Measurements from ENCODE around the gene C12orf43. TPM values are rescaled to one million over a fixed set of nuclear protein-coding genes. Genes with fewer than 3 reads are reported as not detected.

Gene C12orf43
- total RNA-seq, 1 experiment from 2014 or later: 22.1 TPM

- TF ChIP-seq, protein P1, sequence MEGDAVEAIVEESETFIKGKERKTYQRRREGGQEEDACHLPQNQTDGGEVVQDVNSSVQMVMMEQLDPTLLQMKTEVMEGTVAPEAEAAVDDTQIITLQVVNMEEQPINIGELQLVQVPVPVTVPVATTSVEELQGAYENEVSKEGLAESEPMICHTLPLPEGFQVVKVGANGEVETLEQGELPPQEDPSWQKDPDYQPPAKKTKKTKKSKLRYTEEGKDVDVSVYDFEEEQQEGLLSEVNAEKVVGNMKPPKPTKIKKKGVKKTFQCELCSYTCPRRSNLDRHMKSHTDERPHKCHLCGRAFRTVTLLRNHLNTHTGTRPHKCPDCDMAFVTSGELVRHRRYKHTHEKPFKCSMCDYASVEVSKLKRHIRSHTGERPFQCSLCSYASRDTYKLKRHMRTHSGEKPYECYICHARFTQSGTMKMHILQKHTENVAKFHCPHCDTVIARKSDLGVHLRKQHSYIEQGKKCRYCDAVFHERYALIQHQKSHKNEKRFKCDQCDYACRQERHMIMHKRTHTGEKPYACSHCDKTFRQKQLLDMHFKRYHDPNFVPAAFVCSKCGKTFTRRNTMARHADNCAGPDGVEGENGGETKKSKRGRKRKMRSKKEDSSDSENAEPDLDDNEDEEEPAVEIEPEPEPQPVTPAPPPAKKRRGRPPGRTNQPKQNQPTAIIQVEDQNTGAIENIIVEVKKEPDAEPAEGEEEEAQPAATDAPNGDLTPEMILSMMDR (IDR thresholded peaks at IDR 0.05; ENCODE audit: insufficient read depth in 1 of 2, low read depth in 1 of 2, low read length in 1 of 2, severe bottlenecking in 1 of 2, unreplicated experiment in 1 of 2): no peak
- H3K4me1 Mint-ChIP-seq (ENCODE audit: low read depth, unreplicated experiment): peaks cover 29% of the 10 kb centered on the region
- no TSS peak for BruUV-seq (replicated peaks)
- ChIA-PET POLR2A (interaction anchor here (0.5 kb wide), 1 partner anchor 442 kb away, joined by 3 read pairs; no protein-coding TSS in a partner anchor), CTCF (no interaction called here)
- H3K27me3 Mint-ChIP-seq (ENCODE audit: insufficient read depth, unreplicated experiment): no peaks in the 10 kb centered on the region
- Histone ChIP-seq H3K9me3 (no peaks in the 10 kb centered on the region), H3K4me3 (ENCODE audit: low read depth, low read length) (no peak overlapping the region), H3K36me3 (ENCODE audit: control insufficient read depth, insufficient read depth, low read length) (no peaks in the 10 kb centered on the region), H3K27me3 (replicated peaks; ENCODE audit: control insufficient read depth, insufficient read depth, low read length) (no peaks in the 10 kb centered on the region), H3K4me1 (peaks cover 65% of the 10 kb centered on the region)
- intact Hi-C loops (cut with micrococcal nuclease; ENCODE audit: unreplicated experiment): loop anchor here (10.0 kb wide), 1 partner anchor 106 kb away; no protein-coding TSS in a partner anchor
- peak overlapping the region; percentile 68 for H3K27ac Mint-ChIP-seq (ENCODE audit: unreplicated experiment)
- peaks cover 71% of the 10 kb centered on the region for H3K36me3 Mint-ChIP-seq (ENCODE audit: insufficient read depth, unreplicated experiment)
- H3K9me3 Mint-ChIP-seq (ENCODE audit: unreplicated experiment): no peaks in the 10 kb centered on the region
- no peak for DNase-seq
- H3K4me3 Mint-ChIP-seq (ENCODE audit: unreplicated experiment): no peak overlapping the region
Observed at GRCh38 chr12:120960657-120961056, 55.6 kb downstream of the C12orf43 start.

- TF ChIP-seq, protein P1 (IDR thresholded peaks at IDR 0.05; ENCODE audit: insufficient read depth in 1 of 2, low read depth in 1 of 2, low read length in 1 of 2, severe bottlenecking in 1 of 2, unreplicated experiment in 1 of 2): no peak
- no TSS peak for BruUV-seq (replicated peaks)
- Mint-ChIP-seq H3K4me1 (ENCODE audit: low read depth, unreplicated experiment) (peaks cover 29% of the 10 kb centered on the region), H3K9me3 (ENCODE audit: unreplicated experiment) (no peaks in the 10 kb centered on the region), H3K4me3 (ENCODE audit: unreplicated experiment) (no peak overlapping the region), H3K27me3 (ENCODE audit: insufficient read depth, unreplicated experiment) (no peaks in the 10 kb centered on the region), H3K27ac (ENCODE audit: unreplicated experiment) (peak overlapping the region; percentile 68), H3K36me3 (ENCODE audit: insufficient read depth, unreplicated experiment) (peaks cover 63% of the 10 kb centered on the region)
- no peaks in the 10 kb centered on the region for H3K27me3 ChIP-seq (replicated peaks; ENCODE audit: control insufficient read depth, insufficient read depth, low read length)
- ChIA-PET CTCF (interaction anchor here (0.7 kb wide), 1 partner anchor 418 kb away, joined by 3 read pairs; no protein-coding TSS in a partner anchor), POLR2A (no interaction called here)
- no peaks in the 10 kb centered on the region for H3K36me3 ChIP-seq (ENCODE audit: control insufficient read depth, insufficient read depth, low read length)
- H3K9me3 ChIP-seq: no peaks in the 10 kb centered on the region
- intact Hi-C loops (cut with micrococcal nuclease; ENCODE audit: unreplicated experiment): no loop called here
- H3K4me1 ChIP-seq: peaks cover 65% of the 10 kb centered on the region
- H3K4me3 ChIP-seq (ENCODE audit: low read depth, low read length): no peak overlapping the region
- no peak for DNase-seq
Observed at GRCh38 chr12:120959111-120959878, 57.0 kb downstream of the C12orf43 start.

- peak overlapping the region; percentile 81 for H3K27ac Mint-ChIP-seq (ENCODE audit: unreplicated experiment)
- Histone ChIP-seq H3K4me1 (peaks cover 51% of the 10 kb centered on the region), H3K4me3 (ENCODE audit: low read depth, low read length) (no peak overlapping the region), H3K27me3 (replicated peaks; ENCODE audit: control insufficient read depth, insufficient read depth, low read length) (no peaks in the 10 kb centered on the region), H3K9me3 (no peaks in the 10 kb centered on the region), H3K36me3 (ENCODE audit: control insufficient read depth, insufficient read depth, low read length) (no peaks in the 10 kb centered on the region)
- H3K4me1 Mint-ChIP-seq (ENCODE audit: low read depth, unreplicated experiment): peaks cover 17% of the 10 kb centered on the region
- TF ChIP-seq, protein P1 (IDR thresholded peaks at IDR 0.05; ENCODE audit: insufficient read depth in 1 of 2, low read depth in 1 of 2, low read length in 1 of 2, severe bottlenecking in 1 of 2, unreplicated experiment in 1 of 2): no peak
- H3K4me3 Mint-ChIP-seq (ENCODE audit: unreplicated experiment): no peak overlapping the region
- peaks cover 38% of the 10 kb centered on the region for H3K36me3 Mint-ChIP-seq (ENCODE audit: insufficient read depth, unreplicated experiment)
- ChIA-PET POLR2A (interaction anchor here (0.6 to 1.2 kb wide), 2 partner anchors 17 to 21 kb away, joined by 5 to 9 read pairs; partner anchors contain the start of gene HNF1A), CTCF (interaction anchor here (0.6 to 1.9 kb wide), 5 partner anchors 15 to 49 kb away, joined by 3 to 5 read pairs (median 4); no protein-coding TSS in a partner anchor)
- intact Hi-C loops (cut with micrococcal nuclease; ENCODE audit: unreplicated experiment): no loop called here
- no peaks in the 10 kb centered on the region for H3K9me3 Mint-ChIP-seq (ENCODE audit: unreplicated experiment)
- no TSS peak for BruUV-seq (replicated peaks)
- H3K27me3 Mint-ChIP-seq (ENCODE audit: insufficient read depth, unreplicated experiment): no peaks in the 10 kb centered on the region
- DNase-seq: peak; percentile 77 to 86
Observed at GRCh38 chr12:120956579-120957300, 59.5 kb downstream of the C12orf43 start.

Data from Caco-2 (cell line).